ENCODE measurements around the gene SPRR1B.
"Not testable (repeated sequence)": the region's sequence is repeated elsewhere in the genome, so short reads cannot be mapped to it uniquely, and the experiment has no call there.

The SPRR1B gene

GRCh38 chr1:153030895-153031294 lies at the start of gene SPRR1B:
TSS of gene SPRR1B (plus strand) at chr1:153031203. CDS start at chr1:153032346, 1,143 bp downstream.
- Mint-ChIP-seq H3K4me3 (no peak within 1 kb of the TSS), H3K27ac (no peak within 1 kb of the TSS), H3K4me1 (ENCODE audit: low read depth) (no peaks in the 10 kb centered on the region), H3K36me3 (ENCODE audit: low read depth) (no peaks in the 10 kb centered on the region), H3K27me3 (peaks cover 23% of the 10 kb centered on the region), H3K9me3 (no peaks in the 10 kb centered on the region)
- DNase-seq = no peak

- Mint-ChIP-seq H3K4me1 (ENCODE audit: low read depth) (no peaks in the 10 kb centered on the region), H3K27ac (no peak overlapping the region), H3K27me3 (peaks cover 71% of the 10 kb centered on the region), H3K9me3 (no peaks in the 10 kb centered on the region), H3K36me3 (ENCODE audit: low read depth) (no peaks in the 10 kb centered on the region), H3K4me3 (no peak overlapping the region)
- no peak for DNase-seq
These were observed 48.9 kb upstream of the SPRR1B start for GRCh38 chr1:152982076-152982475.

GRCh38 chr1:152983234-152983633 lies 47.8 kb upstream of the SPRR1B start:
- Mint-ChIP-seq H3K4me3 (no peak overlapping the region), H3K4me1 (ENCODE audit: low read depth) (no peaks in the 10 kb centered on the region), H3K27me3 (peaks cover 72% of the 10 kb centered on the region), H3K9me3 (no peaks in the 10 kb centered on the region), H3K36me3 (ENCODE audit: low read depth) (no peaks in the 10 kb centered on the region), H3K27ac (no peak overlapping the region)
- no peak for DNase-seq

GRCh38 chr1:152983743-152984142 lies 47.3 kb upstream of the SPRR1B start, which contains the start of gene SPRR1A:
TSS of gene SPRR1A (plus strand) at chr1:152984081. CDS start at chr1:152985231, 1,150 bp downstream.
- Mint-ChIP-seq H3K27me3 (peaks cover 72% of the 10 kb centered on the region), H3K4me3 (no peak within 1 kb of the TSS), H3K4me1 (ENCODE audit: low read depth) (no peaks in the 10 kb centered on the region), H3K27ac (no peak within 1 kb of the TSS), H3K36me3 (ENCODE audit: low read depth) (no peaks in the 10 kb centered on the region), H3K9me3 (no peaks in the 10 kb centered on the region)
- DNase-seq = no peak

GRCh38 chr1:152986578-152986977 lies 44.4 kb upstream of the SPRR1B start:
- H3K4me3 Mint-ChIP-seq = no peak overlapping the region
- H3K27me3 Mint-ChIP-seq = peaks cover 54% of the 10 kb centered on the region
- no peaks in the 10 kb centered on the region for H3K36me3 Mint-ChIP-seq (ENCODE audit: low read depth)
- no peak for DNase-seq
- no peak overlapping the region for H3K27ac Mint-ChIP-seq
- no peaks in the 10 kb centered on the region for H3K4me1 Mint-ChIP-seq (ENCODE audit: low read depth)
- no peaks in the 10 kb centered on the region for H3K9me3 Mint-ChIP-seq

- Mint-ChIP-seq H3K36me3 (ENCODE audit: low read depth) (no peaks in the 10 kb centered on the region), H3K4me3 (no peak overlapping the region), H3K27me3 (peaks cover 17% of the 10 kb centered on the region), H3K4me1 (ENCODE audit: low read depth) (no peaks in the 10 kb centered on the region), H3K9me3 (peaks cover 7% of the 10 kb centered on the region), H3K27ac (no peak overlapping the region)
- no peak for DNase-seq
These were observed 37.8 kb upstream of the SPRR1B start for GRCh38 chr1:152993186-152993585.

GRCh38 chr1:152995842-152996241 lies 35.2 kb upstream of the SPRR1B start:
- Mint-ChIP-seq H3K27me3 (peaks cover 21% of the 10 kb centered on the region), H3K9me3 (peaks cover 7% of the 10 kb centered on the region), H3K27ac (no peak overlapping the region), H3K4me1 (ENCODE audit: low read depth) (no peaks in the 10 kb centered on the region), H3K36me3 (ENCODE audit: low read depth) (no peaks in the 10 kb centered on the region), H3K4me3 (no peak overlapping the region)
- no peak for DNase-seq

- H3K27me3 Mint-ChIP-seq = peaks cover 18% of the 10 kb centered on the region
- no peak overlapping the region for H3K27ac Mint-ChIP-seq
- no peak for DNase-seq
- H3K4me3 Mint-ChIP-seq = no peak overlapping the region
- H3K4me1 Mint-ChIP-seq (ENCODE audit: low read depth) = no peaks in the 10 kb centered on the region
- no peaks in the 10 kb centered on the region for H3K36me3 Mint-ChIP-seq (ENCODE audit: low read depth)
- H3K9me3 Mint-ChIP-seq = peaks cover 7% of the 10 kb centered on the region
These were observed 34.2 kb upstream of the SPRR1B start for GRCh38 chr1:152996633-152997400.

- no peak overlapping the region for H3K4me3 Mint-ChIP-seq
- no peaks in the 10 kb centered on the region for H3K36me3 Mint-ChIP-seq (ENCODE audit: low read depth)
- H3K9me3 Mint-ChIP-seq = peaks cover 7% of the 10 kb centered on the region
- peaks cover 16% of the 10 kb centered on the region for H3K27me3 Mint-ChIP-seq
- no peak for DNase-seq
- no peak overlapping the region for H3K27ac Mint-ChIP-seq
- H3K4me1 Mint-ChIP-seq (ENCODE audit: low read depth) = no peaks in the 10 kb centered on the region
These were observed 33.1 kb upstream of the SPRR1B start for GRCh38 chr1:152997901-152998300.

- no peak overlapping the region for H3K27ac Mint-ChIP-seq
These were observed 32.5 kb upstream of the SPRR1B start for GRCh38 chr1:152998476-152998875.

GRCh38 chr1:152999818-153000217 lies 31.2 kb upstream of the SPRR1B start:
- no peaks in the 10 kb centered on the region for H3K36me3 Mint-ChIP-seq (ENCODE audit: low read depth)
- no peak for DNase-seq
- no peak overlapping the region for H3K4me3 Mint-ChIP-seq
- H3K9me3 Mint-ChIP-seq = peaks cover 7% of the 10 kb centered on the region
- no peak overlapping the region for H3K27ac Mint-ChIP-seq
- H3K27me3 Mint-ChIP-seq = peaks cover 13% of the 10 kb centered on the region
- H3K4me1 Mint-ChIP-seq (ENCODE audit: low read depth) = no peaks in the 10 kb centered on the region

More at GRCh38 chr1:152998476-152998875, 32.5 kb upstream of the SPRR1B start:
- H3K9me3 Mint-ChIP-seq = peaks cover 7% of the 10 kb centered on the region
- DNase-seq = no peak
- peaks cover 13% of the 10 kb centered on the region for H3K27me3 Mint-ChIP-seq
- H3K4me1 Mint-ChIP-seq (ENCODE audit: low read depth) = no peaks in the 10 kb centered on the region
- no peaks in the 10 kb centered on the region for H3K36me3 Mint-ChIP-seq (ENCODE audit: low read depth)
- H3K4me3 Mint-ChIP-seq = no peak overlapping the region

- H3K27me3 Mint-ChIP-seq = peaks cover 13% of the 10 kb centered on the region
- H3K36me3 Mint-ChIP-seq (ENCODE audit: low read depth) = no peaks in the 10 kb centered on the region
- H3K4me3 Mint-ChIP-seq = no peak overlapping the region
- H3K4me1 Mint-ChIP-seq (ENCODE audit: low read depth) = no peaks in the 10 kb centered on the region
- no peak overlapping the region for H3K27ac Mint-ChIP-seq
- peaks cover 4% of the 10 kb centered on the region for H3K9me3 Mint-ChIP-seq
- DNase-seq = no peak
These were observed 30.7 kb upstream of the SPRR1B start for GRCh38 chr1:153000294-153000693.

- no peak within 1 kb of the TSS for H3K27ac Mint-ChIP-seq
- H3K9me3 Mint-ChIP-seq = no peaks in the 10 kb centered on the region
- DNase-seq = no peak
- no peaks in the 10 kb centered on the region for H3K4me1 Mint-ChIP-seq (ENCODE audit: low read depth)
- H3K4me3 Mint-ChIP-seq = no peak within 1 kb of the TSS
- peaks cover 13% of the 10 kb centered on the region for H3K27me3 Mint-ChIP-seq
- no peaks in the 10 kb centered on the region for H3K36me3 Mint-ChIP-seq (ENCODE audit: low read depth)
These were observed 29.6 kb upstream of the SPRR1B start, which contains the start of gene SPRR3 for GRCh38 chr1:153001382-153001781. TSS of gene SPRR3 (plus strand) at chr1:153001749. CDS start at chr1:153003021, 1,272 bp downstream.

- H3K27ac Mint-ChIP-seq; H3K36me3 Mint-ChIP-seq (ENCODE audit: low read depth); DNase-seq; H3K4me1 Mint-ChIP-seq (ENCODE audit: low read depth); H3K4me3 Mint-ChIP-seq; H3K9me3 Mint-ChIP-seq: not testable (repeated sequence)
- peaks cover 16% of the 10 kb centered on the region for H3K27me3 Mint-ChIP-seq
These were observed 19.7 kb upstream of the SPRR1B start for GRCh38 chr1:153011235-153011758.

- DNase-seq = not testable (repeated sequence)
- peaks cover 45% of the 10 kb centered on the region for H3K27me3 Mint-ChIP-seq
These were observed 9.2 kb upstream of the SPRR1B start for GRCh38 chr1:153021829-153022228.

More at GRCh38 chr1:153021829-153022228, 9.2 kb upstream of the SPRR1B start:
- H3K27ac Mint-ChIP-seq; H3K4me1 Mint-ChIP-seq (ENCODE audit: low read depth); H3K4me3 Mint-ChIP-seq; H3K36me3 Mint-ChIP-seq (ENCODE audit: low read depth); H3K9me3 Mint-ChIP-seq: not testable (repeated sequence)

All from activated T-cell treated with anti-CD3 and anti-CD28 coated beads, Interleukin-2, amount 50 U/mL, for 24 hours (primary cell).